H7 (cell line): ENCODE measurements around the gene KIF1B. TPM values are rescaled to one million over a fixed set of nuclear protein-coding genes. Genes with fewer than 3 reads are reported as not detected.
"Not testable (repeated sequence)": the region's sequence is repeated elsewhere in the genome, so short reads cannot be mapped to it uniquely, and the experiment has no call there.

Source experiments
- DNase-seq: peaks from one replicate; pipeline ENCODE4 v3.0.0; 2012
- H3K27me3 ChIP-seq: 2 replicates; pipeline ENCODE4 v1.6.0; 2011; ENCODE audit warnings: mild to moderate bottlenecking, low read length; ENCODE audit not compliant: control insufficient read depth, insufficient read depth
- H3K36me3 ChIP-seq: replicated peaks from 2 replicates; pipeline ENCODE4 v1.5.1; 2011; ENCODE audit warnings: low read length; ENCODE audit not compliant: control insufficient read depth, insufficient read depth
- H3K4me3 ChIP-seq: 2 replicates; pipeline ENCODE4 v1.5.1; 2011; ENCODE audit warnings: low read depth, mild to moderate bottlenecking, control low read depth, low read length, moderate library complexity; ENCODE audit not compliant: insufficient read depth
- total RNA-seq: library from RNA; depleted of rRNA; stranded (reverse); fragments of >200 nt; shearing (Covaris generic); gene quantifications from 2 replicates; pipeline ENCODE4 v1.2.3, GENCODE V29; 2014

The KIF1B gene
- total RNA-seq, 1 experiment from 2014 or later = 32.1 TPM

DNA sequence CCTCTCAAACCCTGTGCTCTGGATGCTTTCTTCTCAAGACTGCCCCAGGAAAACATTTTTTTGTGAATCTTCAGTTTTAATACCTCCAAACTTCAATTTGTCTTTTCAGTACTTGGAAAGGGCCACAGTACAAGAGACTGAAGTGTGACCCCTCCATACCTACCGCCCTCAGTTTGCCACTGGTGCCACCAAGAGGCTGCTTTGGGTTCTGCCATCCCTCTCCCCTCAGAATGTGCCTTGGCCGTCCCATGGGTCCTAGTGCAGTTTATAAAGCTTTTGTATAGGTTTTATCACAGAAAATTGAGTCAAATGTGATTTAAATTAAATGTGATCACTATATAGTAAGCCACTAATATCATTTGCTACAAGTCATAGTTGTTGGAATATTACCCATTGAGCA, 127.7 kb downstream of the KIF1B start:
- DNase-seq = peak; percentile 75
- peaks cover 22% of the 10 kb centered on the region for H3K36me3 ChIP-seq

DNA sequence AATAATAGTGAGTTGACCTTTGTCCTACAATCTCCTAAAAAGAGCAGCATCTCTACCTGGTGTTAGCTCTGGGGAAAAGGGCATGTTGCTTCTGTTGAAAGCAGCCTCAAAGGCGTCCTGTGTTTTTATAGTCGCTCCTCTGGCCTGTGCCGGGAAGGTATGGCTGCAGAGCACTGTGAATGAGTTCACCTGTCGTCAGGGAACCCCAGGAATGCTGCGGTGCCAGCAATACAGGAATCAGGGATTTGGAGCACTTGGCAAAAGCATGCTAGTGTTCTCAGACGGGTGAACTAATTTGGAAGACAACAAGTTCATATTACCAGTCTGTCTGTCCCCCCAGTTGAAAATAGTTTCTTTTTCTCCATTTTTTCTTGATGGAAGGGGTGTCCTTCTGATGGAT, 128.2 kb downstream of the KIF1B start:
- Histone ChIP-seq H3K36me3 (peaks cover 22% of the 10 kb centered on the region), H3K27me3 (no peaks in the 10 kb centered on the region), H3K4me3 (no peak overlapping the region)
- DNase-seq = no peak

More for the DNA sequence above, 127.7 kb downstream of the KIF1B start:
- Histone ChIP-seq H3K27me3 (no peaks in the 10 kb centered on the region), H3K4me3 (no peak overlapping the region)

DNA sequence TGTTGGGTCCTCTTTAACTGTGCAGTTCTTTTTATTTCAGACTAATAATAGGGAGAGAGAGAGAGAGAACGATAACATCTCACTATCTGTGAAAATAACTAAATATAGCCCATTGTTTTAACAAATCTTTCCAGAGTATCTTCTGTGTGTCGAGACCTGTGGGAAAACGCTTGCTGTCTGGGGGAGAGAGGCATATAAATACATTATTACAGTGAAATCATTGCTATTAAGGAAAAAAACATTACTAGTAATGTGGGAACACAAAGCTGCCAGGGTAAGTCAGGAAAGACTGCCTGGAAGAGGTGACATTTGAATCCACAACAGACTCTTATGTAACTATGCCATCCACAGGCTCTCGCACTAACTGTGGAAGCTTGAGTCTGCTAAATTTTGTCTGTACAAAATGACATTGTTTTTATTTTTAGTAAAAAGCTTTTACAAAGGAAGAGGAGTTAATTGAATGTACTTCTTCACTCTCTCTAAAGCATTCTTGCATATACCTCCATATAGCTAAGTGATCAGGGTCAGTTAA, 128.7 kb downstream of the KIF1B start:
- no peaks in the 10 kb centered on the region for H3K27me3 ChIP-seq
- no peak for DNase-seq
- no peak overlapping the region for H3K4me3 ChIP-seq
- peaks cover 21% of the 10 kb centered on the region for H3K36me3 ChIP-seq

DNA sequence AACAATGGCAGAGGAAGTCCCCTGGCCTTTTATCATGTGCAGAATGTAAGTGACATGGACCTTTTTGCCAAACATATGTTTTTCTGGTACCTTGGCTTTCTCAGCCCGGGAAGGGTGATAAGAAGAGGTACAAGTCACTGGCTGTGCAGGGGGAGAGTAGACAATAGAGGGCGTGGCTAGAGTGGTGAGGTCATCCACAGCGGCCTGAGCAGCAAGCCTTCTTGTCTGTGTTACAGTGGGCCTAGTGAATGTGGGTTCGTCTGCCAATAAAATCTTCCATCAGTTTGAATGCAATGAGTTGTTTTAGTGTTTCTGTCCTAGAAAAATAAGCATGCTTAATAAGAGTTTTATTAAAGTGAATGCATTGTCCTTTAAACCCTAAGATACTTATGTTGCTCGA, 129.4 kb downstream of the KIF1B start:
- H3K36me3 ChIP-seq = peaks cover 18% of the 10 kb centered on the region

DNA sequence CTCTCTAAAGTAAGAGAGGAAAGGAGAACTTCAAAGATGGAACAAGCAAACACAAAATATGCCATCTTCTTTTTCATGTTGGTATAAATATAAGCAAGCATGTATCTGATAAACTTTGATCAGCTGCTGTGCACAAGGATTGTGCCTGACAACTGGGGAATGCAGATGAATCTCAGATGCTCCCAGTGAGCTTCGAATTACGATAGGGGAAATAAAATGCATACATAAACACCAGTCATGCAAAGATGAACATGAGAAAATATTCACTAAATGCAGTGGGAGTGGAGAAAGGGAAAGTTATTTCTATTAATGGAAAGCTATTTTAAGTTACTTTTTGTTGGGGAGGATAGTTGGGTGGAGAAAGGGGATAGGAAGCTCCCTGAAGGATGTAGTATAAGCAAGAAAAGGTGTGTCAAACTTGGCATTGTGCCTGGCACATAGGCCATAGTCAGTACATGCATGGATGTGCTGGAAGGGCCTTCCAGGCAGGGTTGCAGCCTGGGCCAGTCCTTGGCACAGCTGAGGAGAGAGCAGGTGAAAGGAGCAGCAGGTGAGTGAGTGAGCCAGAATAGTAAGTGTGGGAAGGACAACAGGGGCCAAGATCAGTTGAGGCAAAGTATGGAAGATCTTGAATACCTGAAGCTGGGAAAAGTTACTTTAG, 130.7 kb downstream of the KIF1B start:
- Histone ChIP-seq H3K36me3 (peaks cover 18% of the 10 kb centered on the region), H3K4me3 (no peak overlapping the region), H3K27me3 (no peaks in the 10 kb centered on the region)
- no peak for DNase-seq

More for the DNA sequence above, 129.4 kb downstream of the KIF1B start:
- Histone ChIP-seq H3K4me3 (no peak overlapping the region), H3K27me3 (no peaks in the 10 kb centered on the region)
- DNase-seq = peak; percentile 71

DNA sequence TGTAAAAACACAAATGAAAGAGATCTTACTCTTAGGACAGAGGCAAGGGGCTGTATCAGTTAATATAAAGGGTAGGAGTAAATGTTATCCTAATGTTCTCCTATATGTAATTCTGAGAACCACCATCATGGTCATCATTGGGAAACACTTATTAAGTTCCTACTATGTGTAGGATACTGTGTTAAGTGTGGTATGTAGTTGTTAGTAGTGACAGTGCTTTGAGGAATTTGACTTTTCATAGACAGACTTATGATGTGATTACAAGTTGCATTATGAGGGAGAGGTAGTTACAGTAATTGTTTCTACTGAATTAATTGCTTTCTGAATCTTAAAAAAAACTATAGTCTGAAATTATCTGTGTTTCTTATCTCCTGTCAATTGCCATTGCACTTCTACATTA, 136.7 kb downstream of the KIF1B start:
- no peak for DNase-seq
- peaks cover 5% of the 10 kb centered on the region for H3K36me3 ChIP-seq
- no peak overlapping the region for H3K4me3 ChIP-seq
- H3K27me3 ChIP-seq = no peaks in the 10 kb centered on the region

DNA sequence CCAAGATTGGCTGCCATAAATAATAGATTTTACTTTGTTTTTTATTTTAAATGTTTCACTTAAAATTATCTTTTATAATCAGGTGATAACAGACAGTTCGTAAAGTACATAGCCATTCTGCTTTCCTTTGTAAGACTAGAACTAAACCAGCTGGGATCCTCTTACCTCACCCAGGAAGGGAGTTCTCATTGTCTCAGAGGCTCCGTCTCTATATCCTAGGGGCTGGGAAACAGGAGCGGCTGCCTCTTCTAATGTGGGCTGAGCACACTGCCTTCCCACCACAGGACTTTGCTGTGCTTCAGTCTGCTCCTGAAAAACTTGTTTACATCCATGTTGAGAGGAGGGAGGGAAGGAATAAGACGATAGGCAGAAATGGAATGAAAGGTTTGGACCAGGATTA, 142.9 kb downstream of the KIF1B start:
- Histone ChIP-seq H3K36me3 (peaks cover 2% of the 10 kb centered on the region; the same call in 1 of the 2 replicates), H3K4me3 (no peak overlapping the region), H3K27me3 (no peaks in the 10 kb centered on the region)
- DNase-seq = peak; percentile 71

DNA sequence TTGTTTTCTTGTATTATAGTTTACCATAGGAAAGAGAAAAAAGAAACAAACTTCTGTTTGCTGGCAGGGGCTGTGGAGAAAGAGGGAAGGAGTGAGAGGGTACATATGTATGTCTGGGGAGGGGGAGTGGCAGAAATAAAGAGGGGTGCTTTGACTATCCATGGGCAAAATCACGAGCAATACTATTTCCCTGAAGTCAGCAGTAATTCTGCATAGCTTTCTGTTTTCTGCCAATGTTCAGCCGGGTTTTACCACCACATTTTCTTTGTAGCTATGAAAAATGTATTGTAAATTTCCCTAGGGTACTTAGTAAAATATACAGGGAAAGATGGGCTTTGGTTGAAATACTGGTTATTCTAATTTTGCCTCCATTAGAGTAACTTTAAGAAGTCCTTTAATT, 143.3 kb downstream of the KIF1B start:
- Histone ChIP-seq H3K27me3 (no peaks in the 10 kb centered on the region), H3K36me3 (peaks cover 2% of the 10 kb centered on the region; the same call in 1 of the 2 replicates), H3K4me3 (no peak overlapping the region)
- no peak for DNase-seq

DNA sequence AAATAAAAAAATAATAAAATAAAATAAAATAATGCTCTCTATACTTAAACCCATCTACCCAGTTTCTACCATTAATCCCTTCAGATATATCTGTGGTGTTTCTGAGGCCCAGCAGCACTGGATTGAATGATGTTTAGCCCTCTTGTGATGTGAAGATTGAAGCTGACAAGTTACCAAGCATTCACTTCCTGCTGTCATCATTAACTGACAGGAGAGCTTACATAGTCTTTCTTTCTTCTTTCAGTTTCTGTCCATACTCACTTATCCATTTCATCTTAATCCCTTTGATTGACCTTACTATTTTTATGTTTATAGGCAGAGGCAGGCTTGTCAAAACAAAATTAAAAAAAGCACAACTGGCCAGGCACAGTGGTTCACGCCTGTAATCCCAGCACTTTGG, 149.7 kb downstream of the KIF1B start:
- Histone ChIP-seq H3K36me3 (peaks cover 12% of the 10 kb centered on the region), H3K4me3 (no peak overlapping the region), H3K27me3 (no peaks in the 10 kb centered on the region)
- DNase-seq = no peak

DNA sequence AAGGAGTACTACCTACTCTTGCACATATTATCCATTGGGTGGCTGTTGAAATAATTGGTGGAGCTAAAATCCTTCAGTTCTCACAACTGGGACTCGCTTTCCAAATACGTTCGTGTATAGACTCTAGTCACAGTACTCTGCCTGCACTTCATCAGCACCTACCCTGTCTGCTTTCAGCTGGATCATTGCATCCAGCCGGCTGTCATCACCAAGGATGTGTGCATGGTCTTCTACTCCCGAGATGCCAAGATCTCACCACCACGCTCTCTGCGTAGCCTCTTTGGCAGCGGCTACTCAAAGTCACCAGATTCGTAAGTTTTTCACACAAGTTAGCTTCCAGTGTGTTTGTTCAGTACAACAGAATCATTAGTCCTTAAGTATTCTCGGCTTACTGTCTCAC, 151.1 kb downstream of the KIF1B start:
- H3K4me3 ChIP-seq = no peak overlapping the region
- peaks cover 18% of the 10 kb centered on the region for H3K36me3 ChIP-seq
- H3K27me3 ChIP-seq = no peaks in the 10 kb centered on the region
- DNase-seq = no peak

DNA sequence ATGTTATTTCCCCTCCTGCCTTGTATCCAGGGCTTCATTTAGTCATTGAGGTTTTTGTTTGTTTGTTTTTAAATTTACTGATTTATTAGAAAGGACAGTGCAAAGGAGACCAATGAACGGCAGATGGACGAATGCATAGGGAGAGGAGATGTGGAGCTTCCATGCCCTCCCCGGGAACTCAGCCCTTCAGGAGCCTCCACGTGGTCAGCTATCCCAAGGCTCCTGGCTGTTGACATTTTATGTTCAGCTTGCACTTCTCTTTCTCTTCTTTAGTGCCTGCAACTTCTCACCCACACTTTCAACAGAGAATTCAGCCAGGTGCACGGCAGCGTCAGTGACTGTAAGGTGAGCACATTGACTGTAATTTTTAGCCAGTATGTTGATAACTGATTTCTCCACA, 157.8 kb downstream of the KIF1B start:
- no peak for DNase-seq
- H3K36me3 ChIP-seq = peaks cover 22% of the 10 kb centered on the region
- no peak overlapping the region for H3K4me3 ChIP-seq
- no peaks in the 10 kb centered on the region for H3K27me3 ChIP-seq

DNA sequence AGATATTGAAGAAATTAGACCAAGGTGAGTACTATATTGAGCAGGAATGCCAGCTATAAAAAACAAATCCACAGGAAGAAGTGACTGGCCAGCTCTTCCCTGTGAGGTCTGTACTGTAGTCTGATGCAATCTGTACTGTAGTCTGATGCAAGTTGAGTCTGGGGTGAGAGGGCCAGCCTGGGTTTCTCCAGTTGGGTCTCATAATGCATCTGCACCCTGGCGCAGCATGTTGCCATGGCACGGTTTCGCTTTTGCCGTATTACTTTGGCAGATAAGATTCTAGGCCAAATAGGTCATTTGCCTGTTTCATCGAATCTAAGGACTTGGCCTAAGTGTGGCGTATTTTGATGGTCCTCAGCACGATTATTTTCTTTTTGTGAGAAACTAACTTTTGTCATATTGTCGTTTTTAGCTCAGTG, 164.1 kb downstream of the KIF1B start:
- Histone ChIP-seq H3K27me3 (no peaks in the 10 kb centered on the region), H3K36me3 (peaks cover 23% of the 10 kb centered on the region), H3K4me3 (no peak overlapping the region)
- DNase-seq = no peak

DNA sequence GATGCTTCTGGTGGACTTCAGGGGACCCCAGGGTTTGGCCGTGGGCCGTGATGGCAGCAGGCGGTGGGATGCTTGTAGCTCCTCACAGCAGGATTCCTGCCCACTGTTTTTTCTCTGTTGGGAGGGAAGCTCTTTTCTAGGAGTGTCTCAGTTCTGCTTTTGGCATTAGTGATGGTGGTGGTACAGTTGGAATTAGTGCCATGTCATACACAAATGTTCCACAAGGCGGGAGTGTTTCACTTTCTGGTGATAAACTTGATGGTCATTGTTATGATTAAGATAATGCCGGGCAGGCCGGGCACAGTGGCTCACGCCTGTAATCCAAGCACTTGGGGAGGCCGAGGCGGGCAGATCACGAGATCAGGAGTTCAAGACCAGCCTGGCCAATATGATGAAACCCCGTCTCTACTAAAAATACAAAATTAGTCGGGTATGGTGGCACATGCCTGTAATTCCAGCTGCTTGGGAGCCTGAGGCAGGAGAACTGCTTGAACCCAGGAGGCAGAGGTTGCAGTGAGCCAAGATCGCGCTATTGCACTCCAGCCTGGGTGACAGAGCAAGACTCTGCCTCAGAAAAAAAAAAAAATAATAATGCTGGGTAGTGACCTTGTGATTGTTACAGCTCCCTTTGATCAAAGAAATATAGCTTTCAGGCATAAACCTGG, 167.1 kb downstream of the KIF1B start:
- DNase-seq = peak; percentile 64
- not testable (repeated sequence) for H3K27me3 ChIP-seq, H3K4me3 ChIP-seq
- H3K36me3 ChIP-seq = peaks cover 13% of the 10 kb centered on the region

DNA sequence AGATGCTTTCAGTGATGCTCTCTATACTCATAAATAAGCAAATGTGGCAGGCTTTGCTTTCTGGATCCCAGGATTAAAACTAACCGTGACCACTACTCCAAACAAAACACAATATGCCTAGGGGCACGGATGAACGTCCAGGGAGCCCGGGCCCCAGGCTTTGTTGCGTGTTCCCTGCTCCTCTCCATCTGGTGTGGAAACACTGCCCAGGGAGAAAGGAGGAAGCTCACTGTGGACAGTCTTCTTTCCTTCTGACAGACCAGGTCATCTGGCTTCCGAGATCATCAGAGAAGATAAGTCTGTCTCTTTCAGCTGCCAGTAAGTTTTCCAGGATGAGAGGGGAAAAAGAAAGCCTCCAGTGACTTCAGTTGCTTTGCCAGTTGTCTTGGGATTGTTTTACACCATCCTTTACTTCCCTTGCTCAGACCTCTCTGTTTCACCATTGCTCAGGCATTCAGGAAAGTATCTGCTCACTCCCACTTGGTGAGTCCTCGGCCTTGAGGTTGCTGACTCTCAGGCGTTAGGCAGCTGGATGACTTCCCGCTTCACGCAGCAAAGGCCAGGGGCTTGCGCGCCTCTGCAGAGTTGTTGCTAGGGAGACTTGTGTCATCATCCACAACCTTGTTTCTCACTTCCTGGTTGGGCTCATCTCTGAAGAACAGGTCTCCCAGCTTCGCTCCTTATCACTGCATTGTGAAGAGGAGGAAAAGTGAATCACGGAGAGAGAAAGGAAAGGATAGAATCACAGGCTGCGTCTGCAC, 167.9 kb downstream of the KIF1B start:
- DNase-seq = no peak
- no peak overlapping the region for H3K4me3 ChIP-seq
- no peaks in the 10 kb centered on the region for H3K27me3 ChIP-seq
- H3K36me3 ChIP-seq = peaks cover 13% of the 10 kb centered on the region
